GM21529 (cell line): ENCODE measurements around the gene RNF103.
A peak's percentile ranks its signal among the peaks of the same experiment; 100 is the strongest.
"Not testable (repeated sequence)": the region's sequence is repeated elsewhere in the genome, so short reads cannot be mapped to it uniquely, and the experiment has no call there.

ENCODE experiments used
- ATAC-seq: cut with Tn5 transposase; IDR thresholded peaks from one replicate; pipeline ENCODE4 v1.9.1; 2021; ENCODE audit not compliant: unreplicated experiment

The RNF103 gene

DNA sequence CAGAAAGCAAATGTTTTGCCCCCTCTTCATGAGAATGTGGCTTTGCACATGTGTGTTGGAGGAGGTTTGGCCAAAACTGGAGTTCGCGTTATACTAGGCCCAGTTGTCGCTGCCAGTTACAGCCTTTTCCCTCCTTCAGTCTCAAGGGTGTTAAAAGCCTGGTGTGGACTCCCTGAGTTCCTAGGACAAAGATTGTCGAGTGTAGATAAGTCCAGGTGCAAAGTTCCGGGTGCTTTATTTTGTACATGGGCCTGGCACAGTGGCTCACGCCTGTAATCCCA is 542 bp upstream of the RNF103 start:
- no peak for ATAC-seq

DNA sequence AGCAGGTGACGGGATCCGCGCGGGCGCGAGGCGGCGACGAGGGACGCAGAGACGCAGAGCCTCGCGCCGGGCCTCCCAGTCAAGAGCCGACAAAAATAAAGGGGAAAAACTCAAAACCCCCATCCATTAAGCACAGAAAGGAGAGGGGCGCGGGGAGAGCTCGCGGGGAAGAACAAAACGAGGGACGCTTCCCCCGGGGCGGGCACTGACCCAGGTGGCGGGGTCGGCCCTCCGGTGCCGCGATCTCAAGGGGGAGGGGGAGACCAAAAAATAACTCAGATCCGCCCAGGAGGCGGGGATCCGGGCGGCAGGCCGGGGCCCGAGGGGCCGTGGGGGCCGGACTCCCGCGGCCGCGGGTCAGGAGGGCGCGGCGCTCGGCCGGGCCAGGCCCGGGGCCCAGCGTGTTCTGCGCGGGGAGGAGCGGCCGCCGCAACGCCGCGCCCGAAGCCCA is 597 bp downstream of the RNF103 start:
- peak; percentile 48 for ATAC-seq

DNA sequence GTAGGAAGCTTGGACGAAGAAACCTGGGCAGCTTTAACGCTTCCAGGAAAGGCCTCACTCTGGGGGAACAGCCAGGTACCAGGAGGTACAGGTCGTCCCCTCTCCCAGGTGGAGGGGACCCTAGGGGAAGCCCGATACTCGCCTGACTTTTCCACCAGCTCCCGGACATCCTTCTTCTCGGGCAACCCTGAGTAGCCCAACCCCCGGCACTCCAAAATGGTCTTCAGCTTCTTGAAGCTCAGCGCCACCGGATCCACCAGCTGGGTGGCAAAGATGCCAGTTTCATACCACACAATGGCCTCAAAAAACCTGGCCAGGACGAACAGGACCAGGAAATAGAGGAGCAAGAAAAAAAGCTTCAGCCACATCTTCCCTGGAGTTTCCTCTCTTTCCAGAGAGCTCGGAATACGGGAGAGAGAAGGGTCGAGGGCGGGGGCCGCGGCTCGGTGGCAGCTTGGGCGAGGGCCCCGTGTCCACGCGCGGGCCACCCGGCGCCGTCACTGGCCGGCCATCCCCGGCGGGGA is 1.1 kb downstream of the RNF103 start:
- no peak for ATAC-seq

DNA sequence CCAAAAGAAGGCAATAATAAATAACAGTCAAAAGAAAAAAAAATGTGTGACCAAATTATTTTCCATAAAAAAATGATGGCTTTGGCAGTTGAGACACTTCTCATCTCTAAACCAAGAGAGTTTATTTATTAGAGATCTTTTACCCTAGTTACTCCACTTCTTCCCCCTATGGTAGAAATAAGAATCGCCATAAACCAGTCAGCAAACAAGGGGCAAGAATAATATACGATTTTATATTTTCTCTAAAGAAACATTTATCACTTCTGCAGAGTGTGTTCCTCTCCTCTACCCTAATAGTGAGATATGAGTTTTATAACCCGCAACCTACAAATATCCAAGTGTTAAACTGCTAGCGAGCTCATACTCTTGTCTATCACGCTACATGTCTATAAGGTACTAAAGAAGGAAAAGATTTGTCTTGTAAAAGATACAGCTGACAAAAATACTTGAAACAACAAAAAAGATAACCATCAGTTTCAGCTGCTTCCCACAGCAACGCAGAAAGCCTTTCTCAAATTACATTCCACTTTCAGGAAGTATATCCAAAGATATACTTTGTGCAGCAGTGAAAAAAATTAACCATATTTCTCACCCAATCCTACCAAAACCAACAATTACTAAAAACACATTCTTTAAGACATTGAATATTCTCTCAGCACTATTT is 2.3 kb downstream of the RNF103 start:
- no peak for ATAC-seq

DNA sequence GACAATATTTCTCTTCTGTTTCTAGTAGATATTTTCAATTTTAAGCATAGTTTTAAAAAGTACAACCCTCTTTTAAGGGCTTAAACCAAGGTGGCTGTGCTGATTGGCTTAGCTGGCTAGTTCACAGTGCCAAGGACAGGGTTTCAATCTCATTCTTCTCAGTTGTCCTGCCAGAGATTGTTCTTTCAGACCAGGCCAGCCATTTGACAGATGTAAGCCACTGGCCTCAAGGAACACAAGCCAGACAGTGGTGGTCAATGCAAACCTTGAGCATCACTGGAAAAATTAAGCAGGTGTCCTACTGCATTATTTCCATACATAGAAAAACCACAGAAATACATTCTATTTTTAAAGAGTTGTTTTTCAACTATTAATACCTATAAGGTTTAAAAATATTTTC is 5.9 kb downstream of the RNF103 start:
- ATAC-seq: peak; percentile 53

DNA sequence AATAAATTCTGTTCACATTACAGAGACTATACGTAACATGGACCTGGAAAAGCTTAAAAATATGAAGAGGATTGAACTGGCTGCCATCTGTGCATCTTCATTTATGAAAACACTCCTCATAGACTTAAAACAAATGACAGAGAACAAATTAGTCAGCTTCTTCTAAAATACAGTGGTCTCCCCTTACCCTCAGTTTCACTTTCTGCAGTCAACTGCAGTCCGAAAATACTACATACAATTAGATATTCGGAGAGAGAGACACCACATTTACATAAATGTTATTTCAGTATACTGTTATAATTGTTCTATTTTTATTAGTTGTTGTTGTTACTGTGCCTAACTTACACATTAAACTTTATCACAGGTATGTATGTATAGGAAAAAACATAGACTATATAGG is 6.5 kb downstream of the RNF103 start:
- ATAC-seq: peak; percentile 56

DNA sequence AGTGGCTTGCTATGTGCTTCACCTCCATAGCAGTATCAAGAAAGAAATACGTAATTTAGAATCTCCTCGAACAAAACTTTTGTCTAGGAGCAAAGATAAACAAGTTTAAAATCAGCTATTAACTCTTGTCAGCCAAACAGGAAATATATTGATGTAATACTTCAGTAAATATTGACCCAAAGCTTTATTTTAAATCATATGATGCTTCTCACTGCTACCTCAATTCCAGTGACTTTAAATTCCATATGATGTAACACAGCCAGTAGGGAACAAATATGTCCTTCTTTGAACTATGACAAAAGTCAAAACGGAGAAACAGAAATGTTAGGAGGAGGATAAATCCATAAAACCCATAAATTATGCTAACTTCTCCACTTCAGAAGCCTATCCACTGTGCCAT is 7.2 kb downstream of the RNF103 start:
- ATAC-seq: no peak

DNA sequence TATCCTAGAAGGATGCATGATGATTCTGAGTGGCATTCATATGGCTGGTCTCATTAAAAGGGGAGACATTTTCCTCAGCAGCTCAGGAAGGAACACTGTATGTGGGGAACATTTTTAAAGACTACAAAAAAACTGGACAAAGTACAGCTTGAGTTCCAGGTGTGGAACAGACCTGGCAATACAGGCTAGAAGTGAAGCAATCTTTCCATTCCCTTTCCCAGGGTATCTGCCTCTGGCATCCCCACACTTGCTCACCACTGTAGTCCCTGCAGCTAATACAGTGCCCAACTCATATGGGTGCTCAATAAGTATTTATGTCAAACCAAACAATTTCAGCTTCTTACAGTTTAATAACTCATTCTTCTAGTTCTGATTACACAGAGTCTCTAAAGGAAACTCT is 8.1 kb downstream of the RNF103 start:
- no peak for ATAC-seq

DNA sequence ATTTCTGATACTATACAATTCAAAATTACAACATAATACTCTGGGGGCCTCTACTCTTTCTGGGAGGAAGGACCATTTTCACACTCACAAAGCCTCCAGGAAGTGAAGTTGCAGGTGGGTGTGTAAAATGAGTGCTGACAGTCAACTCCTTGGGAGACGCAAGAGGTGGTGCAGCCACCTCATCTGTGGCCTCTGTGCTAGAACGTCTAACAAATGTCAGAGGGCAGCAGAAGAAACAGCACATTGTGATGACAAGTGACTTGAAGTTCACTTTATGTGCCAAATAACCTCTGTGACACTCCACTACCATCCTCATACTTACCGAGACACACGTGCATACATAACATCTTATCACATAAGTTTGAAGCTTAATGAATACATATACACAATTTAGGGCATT is 10.2 kb downstream of the RNF103 start:
- no peak for ATAC-seq

DNA sequence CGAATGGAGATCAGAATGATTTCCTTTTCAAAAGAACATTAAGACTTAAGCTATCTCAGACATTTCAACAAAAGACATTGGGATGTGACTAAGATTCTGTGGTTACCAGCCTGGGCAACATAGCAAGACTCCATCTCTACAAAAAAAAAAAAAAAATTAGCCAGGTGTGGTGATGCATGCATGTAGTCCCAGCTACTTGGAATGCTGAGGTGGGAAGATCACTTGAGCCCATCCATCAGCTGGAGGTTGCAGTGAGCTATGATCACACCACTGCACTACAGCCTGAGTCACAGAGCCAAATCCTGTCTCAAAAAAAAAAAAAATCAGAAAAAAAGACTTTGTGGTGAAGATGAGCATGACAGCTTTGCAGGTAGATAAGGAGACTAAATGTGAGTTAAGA is 12.8 kb downstream of the RNF103 start:
- no peak for ATAC-seq

DNA sequence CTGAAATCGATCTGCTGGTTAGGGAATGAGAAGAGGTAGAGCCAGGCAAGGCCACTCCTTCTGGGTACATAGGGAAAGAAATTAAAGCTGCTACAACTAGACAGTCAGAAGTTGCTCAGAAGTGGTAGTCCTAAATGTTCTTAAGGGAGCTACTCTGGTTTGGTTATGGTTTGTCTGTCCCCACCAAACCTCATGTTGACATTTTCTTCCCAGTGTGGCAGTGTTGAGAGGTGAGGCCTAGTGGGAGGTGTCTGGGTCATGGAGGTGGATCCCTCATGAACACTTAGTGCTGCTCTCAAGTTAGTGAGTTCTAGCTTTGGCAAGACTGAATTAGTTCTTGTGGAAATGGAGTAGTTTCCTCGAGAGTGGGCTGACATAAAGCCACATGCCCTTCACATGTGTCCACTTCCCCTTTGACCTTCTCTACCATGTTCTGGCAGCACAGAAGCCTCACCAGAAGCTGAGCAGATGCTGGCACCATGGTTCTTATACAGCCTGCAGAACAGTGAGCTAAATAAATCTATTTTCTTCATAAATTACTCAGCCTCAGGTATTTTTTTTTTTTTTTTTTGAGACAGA is 14.7 kb downstream of the RNF103 start:
- no peak for ATAC-seq

DNA sequence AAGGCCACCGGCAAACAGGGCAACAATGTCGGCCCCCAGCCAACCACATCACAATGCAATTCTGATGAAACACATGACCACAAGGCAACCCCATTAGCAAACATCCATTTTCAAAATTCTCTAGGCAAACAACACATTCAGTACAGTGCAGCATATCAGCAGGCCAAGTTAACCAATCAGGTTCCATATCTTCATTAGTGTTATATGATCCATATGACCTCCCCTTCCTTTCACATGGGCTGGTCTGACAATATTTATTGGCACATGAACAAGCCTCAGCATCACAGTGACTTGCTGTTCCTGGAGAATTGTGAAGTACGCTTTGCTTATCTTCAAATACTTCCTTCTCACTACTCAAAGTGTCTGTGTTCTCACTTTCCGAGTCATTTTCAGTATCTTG is 19.8 kb downstream of the RNF103 start:
- no peak for ATAC-seq

DNA sequence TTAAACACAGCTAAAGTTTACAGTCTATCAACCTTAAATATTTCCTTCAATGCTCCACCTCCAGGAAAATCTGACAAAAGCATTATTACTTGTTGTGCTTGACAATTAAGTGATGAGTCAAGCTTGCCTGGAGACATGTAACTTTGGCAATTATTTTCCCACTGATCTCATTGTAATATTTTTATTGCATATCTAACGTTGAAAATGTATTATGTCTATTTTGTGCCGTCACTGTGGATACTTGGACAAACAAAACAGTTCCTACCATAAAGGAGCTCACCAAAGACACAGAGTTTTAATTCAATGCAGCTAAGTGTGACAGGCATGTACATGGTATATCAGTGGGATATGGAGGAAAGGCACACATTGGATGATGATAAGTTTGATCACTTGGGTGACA is 24.7 kb downstream of the RNF103 start:
- ATAC-seq: no peak

DNA sequence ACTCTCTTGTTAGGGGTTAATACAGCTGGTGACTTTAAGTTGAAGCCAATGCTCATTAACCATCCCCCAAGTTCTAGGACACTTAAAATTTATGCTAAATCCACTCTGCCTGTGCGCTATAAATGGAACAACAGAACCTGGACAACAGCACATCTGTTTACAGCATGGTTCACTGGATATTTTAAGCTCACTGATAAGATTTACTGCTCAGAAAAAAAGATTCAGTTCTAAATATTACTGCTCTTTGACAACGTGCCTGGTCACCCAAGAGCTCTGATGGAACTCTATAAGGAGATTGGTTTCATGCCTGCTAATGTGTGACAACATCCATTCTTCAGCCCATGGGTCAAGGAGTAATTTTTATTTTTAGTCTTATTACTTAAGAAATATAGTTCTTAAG is 27.5 kb downstream of the RNF103 start:
- ATAC-seq: no peak

DNA sequence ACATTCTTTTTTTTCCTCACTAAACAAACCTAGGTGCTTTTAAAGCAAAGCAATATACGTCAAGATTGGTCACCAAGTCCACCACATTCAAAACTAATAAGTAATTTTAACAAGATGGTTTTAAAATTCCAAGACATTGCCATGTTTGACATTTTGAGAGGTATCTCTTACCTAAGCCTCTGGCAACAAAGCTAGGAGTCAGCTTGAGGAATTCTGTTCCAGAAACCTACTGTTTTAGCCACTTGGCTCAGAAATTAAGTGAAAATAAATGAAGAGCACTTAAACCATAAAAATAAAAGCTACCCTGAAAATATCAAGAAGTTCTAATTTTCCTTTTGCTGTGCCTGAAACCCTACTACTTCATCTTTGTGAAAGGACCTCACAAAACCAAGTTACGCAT is 30.4 kb downstream of the RNF103 start:
- no peak for ATAC-seq

DNA sequence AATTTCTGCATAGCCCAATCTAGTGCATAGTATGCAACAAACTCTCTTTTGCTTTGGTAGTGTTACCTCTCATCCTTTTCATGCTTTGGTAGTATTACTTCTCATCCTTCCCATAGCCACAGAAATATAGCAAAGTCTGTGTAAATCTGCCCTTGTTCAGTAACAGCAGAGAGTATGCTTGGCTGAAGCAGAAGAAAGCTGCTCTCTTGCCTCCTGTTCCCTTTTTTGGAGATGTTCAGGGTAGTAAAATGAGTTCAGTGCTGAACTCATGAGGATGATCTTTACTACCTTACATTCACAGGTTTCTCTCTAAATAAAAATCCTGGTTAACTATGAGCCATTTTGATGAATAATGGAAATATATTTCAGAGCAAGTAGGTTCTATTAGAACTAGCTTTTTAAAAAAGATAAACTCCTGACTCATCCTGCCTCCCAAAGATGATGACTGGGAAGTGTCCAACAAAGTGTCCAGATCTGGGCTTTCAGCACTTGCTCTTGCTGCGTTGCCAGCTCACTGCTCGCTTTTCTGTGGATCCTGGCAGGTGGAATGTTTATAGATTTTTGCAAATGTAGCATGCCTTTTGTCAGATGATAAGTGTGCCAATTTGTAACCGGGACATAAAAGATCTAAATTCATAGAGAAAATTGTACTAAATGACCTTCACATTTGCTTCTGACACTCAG is 31.0 kb downstream of the RNF103 start:
- no peak for ATAC-seq

DNA sequence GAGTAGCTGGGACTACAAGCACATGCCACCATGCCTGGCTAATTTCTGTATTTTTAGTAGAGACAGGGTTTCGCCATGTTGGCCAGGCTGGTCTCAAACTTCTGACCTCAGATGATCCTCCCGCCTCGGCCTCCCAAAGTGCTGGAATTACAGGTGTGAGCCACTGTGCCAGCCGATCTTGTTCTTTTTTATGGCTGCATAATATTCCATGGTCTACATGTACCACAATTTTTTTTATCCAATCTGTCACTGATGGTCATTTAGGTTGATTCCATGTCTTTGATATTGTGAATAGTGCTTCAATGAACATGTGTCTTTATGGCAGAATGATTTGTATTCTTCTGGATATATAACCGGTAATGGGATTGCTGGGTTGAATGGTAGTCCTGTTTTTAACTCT is 34.0 kb downstream of the RNF103 start:
- ATAC-seq: not testable (repeated sequence)

DNA sequence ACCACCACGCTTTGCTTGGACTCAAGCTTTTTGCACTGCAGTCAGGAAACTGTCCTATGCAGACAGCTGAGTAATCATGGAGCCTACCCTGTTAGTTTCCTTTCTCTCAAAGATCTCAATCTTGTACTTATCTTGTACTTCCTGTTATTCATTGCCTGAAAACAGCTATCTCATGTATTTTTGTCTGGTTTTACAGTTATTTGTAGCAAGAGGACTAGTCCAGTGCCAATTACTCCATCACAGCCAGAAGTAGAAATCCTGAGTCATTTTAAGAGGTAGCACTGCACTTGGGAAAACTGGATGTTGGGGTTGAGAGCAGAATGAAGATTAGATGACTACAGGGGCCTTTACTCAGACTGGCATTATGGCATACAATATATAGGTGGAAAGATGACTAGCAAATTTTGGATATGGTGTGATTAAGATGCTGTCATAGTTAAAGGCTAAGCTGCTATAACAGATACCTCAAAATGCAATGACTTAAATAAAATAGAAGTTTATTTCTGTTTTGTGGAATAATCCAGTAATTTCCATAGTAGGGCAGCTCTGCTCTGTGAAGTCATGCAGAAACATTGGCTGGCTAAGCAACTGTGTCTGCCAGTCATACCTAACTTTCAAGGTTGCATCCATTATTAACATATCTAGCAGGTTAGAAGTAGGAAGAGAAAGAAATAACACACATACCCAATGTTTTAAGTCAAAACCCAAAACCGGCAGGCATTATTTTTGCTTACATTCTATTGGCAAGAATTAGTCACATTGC is 39.3 kb downstream of the RNF103 start:
- peak; percentile 83 for ATAC-seq

DNA sequence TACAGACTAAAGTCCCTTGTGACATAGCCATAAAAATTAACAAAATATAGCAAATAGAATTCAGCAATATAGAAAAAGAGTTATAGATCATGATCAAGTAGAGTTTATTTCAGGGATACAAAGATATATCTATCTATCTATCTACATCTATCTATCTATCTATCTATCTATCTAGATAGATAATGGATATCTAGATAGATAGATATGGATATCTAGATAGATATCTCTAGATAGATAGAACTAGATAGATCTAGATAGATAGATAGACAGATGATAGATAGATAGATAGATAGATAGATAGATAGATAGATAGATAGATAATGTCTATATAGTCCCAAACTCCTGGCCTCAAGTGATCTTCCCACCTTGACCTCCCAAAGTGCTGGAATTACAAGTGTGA is 43.1 kb downstream of the RNF103 start:
- ATAC-seq: no peak

DNA sequence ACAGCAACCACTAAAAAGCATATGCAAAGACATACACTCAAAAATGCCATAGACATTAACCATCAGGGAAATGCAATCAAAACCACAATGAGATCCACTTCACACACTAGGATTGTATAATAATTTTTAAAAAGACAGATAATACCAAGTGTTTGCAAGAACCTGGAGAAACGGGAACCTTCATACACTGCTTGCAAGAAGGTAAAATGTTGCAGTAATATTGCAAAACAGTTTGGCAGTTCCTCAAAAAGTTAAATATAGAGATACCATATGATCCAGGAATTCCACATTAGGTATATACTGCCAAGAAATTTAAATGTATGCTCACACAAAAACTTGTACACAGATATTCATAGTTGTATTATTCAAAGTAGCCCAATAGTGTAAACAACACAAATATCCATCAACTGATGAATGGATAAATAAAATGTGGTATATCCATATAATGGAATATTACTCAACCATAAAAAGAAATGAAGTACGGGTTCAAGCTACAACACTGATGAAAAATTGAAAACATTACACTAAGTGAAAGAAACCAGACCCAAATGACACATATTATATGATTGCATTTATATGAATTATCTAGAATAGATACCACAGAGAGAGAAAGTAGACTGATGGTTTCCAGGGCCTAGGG is 45.7 kb downstream of the RNF103 start:
- no peak for ATAC-seq

DNA sequence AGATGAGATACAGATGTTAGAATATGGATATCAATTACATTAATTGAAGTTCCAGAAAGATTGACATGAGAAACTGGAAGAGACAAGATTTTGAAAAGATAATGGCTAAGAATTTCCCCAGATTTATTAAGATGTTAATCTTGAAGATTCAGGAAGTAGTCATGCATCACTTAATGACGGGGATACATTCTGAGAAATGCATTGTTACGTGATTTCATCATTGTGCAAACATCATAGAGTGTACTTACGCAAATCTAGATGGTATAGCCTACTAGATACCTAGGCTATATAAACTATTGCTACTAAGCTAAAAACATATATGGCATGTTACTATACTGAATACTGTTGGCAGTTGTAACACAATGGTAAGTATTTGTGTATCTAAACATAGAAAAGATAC is 53.6 kb downstream of the RNF103 start:
- no peak for ATAC-seq
